Tibial nerve (tissue), 4 donors: ENCODE measurements around the gene PPP2R2D.

Experiments
- EP300 ChIP-seq, 2 donors: sonication (generic); formaldehyde crosslinking; IDR thresholded peaks; one replicate each; pipeline ENCODE4 v1.6.1; 2017; ENCODE audit warnings: antibody characterized with exemption in 2 of 2, mild to moderate bottlenecking in 1 of 2
- POLR2A ChIP-seq, 2 donors: fragments of 450-650 bp; IDR thresholded peaks; one replicate each; pipeline ENCODE4 v1.6.1; 2017; ENCODE audit warnings: antibody characterized with exemption in 2 of 2, mild to moderate bottlenecking in 2 of 2, moderate library complexity in 2 of 2
- TF ChIP-seq, protein P1 (sequence below), 5 experiments: fragments of 200-600 bp in 3 of 5; fragments of 450-650 bp in 2 of 5; sonication (generic) in 3 of 5; IDR thresholded peaks; one replicate each; pipeline ENCODE4 v1.5.1; 2016 to 2019; ENCODE audit warnings: antibody characterized with exemption in 5 of 5, mild to moderate bottlenecking in 3 of 5, moderate library complexity in 2 of 5

DNA sequence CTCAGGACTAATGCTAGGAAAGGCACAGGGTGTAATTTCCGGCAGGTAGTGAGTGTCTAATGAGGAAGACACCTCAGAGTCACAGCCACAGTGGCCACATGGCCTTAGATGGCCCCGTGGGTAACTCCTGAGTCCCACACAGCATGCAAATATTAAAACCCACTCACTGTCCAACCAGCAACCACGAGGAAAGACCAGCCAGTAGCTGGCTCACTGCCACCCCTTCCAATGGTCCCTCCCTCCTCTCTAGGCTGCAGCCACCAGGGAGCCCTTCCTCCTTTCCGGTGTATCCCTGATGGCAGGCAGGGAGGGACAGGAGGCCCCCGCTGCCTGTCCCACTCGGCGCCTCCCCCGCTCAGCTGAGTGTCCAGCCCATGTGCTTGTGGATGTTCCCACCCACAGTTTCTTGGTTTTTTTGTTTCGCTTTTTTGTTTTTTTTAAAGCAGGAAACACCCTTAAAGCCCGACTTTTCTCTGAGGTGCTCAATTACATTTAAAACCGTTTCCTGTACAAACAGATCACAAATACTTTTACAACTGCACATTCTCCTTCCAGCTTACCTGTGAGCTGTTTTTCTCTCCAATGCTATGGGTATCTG is 71.8 kb downstream of the PPP2R2D start:
- TF ChIP-seq, protein P1, sequence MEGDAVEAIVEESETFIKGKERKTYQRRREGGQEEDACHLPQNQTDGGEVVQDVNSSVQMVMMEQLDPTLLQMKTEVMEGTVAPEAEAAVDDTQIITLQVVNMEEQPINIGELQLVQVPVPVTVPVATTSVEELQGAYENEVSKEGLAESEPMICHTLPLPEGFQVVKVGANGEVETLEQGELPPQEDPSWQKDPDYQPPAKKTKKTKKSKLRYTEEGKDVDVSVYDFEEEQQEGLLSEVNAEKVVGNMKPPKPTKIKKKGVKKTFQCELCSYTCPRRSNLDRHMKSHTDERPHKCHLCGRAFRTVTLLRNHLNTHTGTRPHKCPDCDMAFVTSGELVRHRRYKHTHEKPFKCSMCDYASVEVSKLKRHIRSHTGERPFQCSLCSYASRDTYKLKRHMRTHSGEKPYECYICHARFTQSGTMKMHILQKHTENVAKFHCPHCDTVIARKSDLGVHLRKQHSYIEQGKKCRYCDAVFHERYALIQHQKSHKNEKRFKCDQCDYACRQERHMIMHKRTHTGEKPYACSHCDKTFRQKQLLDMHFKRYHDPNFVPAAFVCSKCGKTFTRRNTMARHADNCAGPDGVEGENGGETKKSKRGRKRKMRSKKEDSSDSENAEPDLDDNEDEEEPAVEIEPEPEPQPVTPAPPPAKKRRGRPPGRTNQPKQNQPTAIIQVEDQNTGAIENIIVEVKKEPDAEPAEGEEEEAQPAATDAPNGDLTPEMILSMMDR (IDR thresholded peaks at IDR 0.05), result no peak
- no peak for TF ChIP-seq POLR2A (IDR thresholded peaks at IDR 0.05)
- TF ChIP-seq EP300 (IDR thresholded peaks at IDR 0.05), result no peak
